ENCODE data around the gene CDHR3.
"Not testable (repeated sequence)": the region's sequence is repeated elsewhere in the genome, so short reads cannot be mapped to it uniquely, and the experiment has no call there.

Gene CDHR3

DNA sequence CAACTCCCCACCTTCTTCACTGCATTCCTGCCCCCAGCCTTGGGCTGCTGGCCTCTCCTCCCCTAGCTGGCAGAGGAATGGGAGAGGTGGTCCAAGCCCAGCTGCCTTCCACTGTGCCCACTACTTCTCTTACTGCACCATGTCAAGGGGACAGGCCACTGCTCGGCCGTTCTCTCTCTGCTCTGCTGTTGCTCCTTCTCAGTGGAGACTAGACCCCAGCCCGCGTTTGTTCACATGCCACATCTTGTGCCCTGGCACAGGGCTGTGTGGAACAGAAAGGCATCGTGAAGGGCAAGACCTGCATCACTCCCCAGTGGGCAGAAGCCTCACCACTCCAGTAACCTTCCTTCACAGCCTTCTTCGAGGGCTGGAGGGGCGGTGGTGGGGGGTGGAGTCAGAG lies 711 bp upstream of the CDHR3 start:
- no peak for DNase-seq

DNA sequence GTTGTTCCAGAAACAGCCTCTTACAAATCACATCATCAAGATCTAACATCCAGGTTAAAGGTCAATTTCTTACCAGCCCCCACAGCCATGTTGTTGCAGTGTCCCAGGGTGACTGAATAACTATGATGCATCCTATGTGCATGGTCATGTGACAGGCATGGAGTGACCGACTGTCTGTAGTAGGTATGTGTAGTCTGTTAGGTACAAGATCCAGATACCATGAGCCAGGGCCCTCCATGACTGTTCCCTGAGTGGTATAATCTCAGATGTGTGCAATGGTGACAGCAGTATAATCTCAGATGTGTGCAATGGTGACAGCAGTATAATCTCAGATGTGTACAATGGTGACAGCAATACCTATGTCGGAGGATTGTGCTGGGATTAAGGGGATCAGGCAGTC lies 8.8 kb downstream of the CDHR3 start:
- no peak for DNase-seq

DNA sequence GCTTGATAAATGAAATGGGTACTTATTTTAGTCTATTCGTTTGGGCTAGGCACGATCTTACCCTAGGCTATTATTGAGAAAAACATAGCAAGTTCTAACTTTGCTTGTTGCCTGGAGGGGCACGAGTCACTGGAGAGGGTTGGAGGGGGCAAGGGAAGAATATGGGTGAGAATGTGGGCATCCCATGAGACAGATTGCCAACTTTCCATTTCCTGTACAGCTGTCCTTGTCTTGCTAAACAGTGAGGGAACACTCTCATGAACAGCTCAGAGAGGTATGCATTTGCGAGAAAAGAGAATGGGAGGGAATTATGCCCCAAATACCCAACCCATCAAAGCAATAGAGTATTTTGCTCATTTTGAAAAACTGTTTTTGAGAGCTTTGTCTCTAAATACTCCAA lies 9.2 kb downstream of the CDHR3 start:
- no peak for DNase-seq

DNA sequence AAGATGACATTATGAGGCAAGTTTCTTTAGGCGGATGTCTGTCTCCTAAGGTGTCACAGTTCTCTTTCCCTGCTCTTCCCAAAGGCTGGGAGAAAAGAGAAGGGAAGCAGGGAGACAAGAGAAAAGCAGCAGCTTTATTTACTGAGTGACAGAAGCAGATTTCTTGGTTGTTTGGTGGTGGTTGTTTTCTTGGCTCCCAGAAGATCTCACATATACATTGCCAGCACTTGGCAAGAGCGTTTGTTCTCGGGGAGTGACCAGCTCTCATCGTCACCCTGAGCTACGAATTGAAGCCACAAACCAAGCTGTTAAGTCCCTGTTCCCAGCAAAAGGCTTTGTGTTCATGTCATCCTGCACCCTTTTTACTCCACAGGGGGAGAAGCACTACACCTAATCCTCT lies 11.4 kb downstream of the CDHR3 start:
- no peak for DNase-seq

DNA sequence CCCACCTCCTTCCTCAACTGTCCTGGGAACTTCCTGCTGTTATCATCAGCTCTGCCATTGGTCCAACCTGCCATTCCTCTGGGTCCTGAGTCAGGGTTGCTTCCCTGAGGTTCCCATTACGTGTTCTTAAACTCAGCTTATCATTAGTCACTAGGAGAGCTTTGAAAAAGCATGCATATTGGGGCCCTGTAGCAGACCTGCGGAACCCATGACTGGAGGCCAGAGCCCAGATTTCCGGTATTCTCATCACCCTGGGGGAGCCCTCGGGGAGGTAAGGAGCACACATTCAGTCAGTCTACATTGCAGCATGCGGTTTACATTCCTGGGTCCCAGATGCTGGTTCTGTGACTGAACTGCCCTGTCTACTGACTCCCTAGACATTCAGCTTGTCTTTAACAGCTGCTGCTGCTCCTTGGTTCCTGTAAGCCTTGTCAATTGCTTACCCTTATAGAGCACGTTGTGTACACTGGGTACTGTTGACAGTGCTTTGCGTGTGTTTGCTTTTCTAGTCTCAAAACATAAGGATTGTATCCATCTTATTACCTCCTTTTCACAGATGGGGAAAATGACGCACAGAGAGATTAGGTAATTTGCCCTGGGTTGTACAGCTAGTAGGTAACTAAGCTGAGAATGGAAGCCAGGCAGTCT lies 12.8 kb downstream of the CDHR3 start:
- DNase-seq, result no peak

DNA sequence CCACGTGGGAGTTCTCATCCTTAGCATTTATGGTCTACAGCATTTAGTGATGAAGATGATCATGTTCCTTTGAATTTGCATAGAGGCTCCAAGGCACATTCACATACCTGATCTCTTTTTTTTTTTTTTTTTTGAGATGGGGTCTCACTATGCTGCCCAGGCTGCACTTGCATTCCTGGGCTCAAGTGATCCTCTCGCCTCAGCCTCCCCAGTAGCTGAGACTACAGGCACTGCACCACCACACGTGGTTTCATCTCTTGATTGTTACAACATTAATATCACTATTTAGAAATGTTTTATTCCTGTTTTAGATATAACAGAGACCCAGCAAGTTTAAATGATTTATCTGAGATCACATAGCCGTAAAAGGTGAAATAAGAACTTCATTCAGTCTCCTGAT lies 13.8 kb downstream of the CDHR3 start:
- DNase-seq, result no peak

DNA sequence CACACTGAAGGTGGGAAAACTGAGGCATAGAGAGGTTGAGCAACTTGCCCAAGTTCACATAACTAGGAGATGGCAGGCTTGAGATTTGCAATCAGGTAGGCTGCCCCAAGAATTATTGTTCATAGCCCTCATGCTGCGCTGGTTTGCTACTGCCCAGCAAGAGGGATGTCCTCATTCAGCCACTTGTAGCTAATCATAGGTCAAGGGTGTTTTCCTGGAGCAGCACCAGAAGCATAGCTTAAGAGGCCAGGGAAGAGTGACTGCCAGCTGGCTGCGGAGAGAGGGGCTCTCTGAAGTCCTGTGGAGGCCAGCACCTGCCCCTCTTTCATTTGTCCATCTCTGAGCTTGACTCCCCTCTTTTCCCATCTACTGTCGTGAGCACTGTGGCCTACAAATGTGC lies 15.0 kb downstream of the CDHR3 start:
- DNase-seq, result no peak

DNA sequence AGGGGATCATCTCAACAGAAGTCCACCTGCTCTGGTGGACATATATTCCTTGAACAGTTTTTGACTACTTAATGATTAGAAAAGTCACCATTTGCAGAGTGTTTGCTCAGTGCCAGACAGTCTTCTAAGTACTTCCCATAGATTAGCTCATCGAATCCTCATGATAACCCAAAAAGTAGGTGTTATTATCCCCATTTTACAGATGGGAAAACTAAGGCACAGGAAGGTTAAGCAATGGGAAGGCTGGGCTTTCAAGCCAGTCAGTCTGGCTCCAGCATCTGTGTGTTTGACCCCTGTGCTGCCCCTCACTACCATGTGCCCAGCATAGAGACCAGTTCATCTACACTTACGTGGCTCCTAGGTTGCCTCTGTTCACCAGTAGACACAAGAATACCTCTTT lies 15.9 kb downstream of the CDHR3 start:
- no peak for DNase-seq

DNA sequence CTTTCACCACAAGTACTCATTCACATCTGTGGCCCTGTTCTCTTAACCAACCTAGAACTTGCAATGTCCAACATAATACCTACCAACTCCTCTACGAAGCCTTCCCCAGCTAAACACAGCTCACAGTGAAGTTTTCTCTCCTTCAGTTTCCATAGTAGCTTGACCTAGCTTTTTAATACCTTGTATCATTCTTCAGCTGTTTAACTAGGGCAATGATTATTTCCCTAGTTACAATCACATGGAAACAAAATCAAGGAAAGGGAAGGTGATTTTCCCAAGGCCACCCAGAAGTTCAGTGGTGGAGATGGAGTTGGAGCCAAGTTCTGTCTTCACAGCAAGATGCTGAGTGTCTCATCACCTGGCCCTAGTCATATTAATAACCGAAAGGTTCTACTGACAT lies 16.3 kb downstream of the CDHR3 start:
- DNase-seq, result no peak

DNA sequence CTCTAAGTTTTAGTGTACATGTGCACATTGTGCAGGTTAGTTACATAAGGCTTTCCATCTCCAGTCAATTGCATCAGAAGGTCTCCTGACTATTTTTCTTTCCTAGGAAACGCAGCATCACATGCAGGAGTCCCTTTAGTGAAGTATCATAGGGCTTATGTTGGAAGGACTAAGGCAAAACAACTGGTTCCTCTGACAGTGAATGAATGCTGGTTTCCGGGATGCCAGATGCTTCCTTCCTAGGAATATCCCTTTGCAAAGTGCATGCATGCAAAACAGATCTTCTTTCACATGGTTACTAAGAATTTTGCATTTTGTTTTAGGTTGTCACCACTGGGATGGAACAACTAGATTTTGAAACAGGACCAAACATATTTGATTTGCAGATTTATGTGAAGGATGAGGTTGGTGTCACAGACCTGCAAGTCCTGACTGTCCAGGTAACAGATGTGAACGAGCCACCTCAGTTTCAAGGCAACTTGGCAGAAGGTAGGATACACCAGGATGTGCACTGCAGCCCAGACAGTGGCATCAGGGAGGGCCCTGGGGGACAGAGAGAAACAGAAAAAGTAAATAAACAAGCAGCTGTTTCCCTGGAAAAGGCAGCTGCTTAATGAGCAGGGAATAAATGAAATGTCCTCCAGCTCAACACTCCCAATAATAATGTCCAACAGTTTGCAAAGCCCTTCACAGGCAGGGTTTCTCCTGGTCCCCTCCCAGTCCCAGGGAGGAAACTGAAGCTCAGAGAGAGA lies 17.8 kb downstream of the CDHR3 start:
- DNase-seq, result no peak

DNA sequence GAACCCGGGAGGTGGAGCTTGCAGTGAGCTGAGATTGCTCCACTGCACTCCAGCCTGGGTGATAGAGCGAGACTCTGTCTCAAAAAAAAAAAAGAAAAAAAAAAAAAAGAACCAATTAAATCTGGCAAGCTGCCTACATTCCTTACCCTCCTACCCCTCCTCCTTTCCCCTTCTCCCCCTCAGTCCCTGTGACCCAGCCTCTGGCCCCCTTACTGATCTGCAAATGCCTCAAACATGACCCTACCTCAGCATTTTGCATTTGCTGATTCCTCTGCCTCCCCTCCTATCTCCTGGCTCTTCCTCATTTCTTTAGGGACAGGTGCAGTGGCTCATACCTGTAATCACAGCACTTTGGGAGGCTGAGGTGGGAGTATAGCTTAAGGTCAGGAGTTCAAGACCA lies 19.3 kb downstream of the CDHR3 start:
- no peak for DNase-seq

DNA sequence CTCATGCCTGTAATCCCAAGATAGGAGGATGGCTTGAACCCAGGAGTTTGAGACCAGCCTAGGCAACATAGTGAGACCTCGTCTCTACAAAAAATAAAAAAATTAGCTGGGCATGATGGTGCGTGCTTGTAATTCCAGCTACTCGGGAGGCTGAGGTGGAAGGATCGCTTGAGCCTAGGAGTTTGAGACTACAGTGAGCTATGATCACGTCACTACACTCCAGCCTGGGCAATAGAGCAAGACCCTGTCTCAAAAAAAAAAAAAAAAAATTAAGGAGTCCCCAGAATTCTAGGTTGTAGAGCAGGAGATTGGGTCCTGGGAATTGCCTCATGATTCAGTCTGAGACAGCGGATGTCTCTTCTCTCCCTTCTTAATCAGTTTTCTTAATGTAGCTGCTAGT lies 21.7 kb downstream of the CDHR3 start:
- not testable (repeated sequence) for DNase-seq

DNA sequence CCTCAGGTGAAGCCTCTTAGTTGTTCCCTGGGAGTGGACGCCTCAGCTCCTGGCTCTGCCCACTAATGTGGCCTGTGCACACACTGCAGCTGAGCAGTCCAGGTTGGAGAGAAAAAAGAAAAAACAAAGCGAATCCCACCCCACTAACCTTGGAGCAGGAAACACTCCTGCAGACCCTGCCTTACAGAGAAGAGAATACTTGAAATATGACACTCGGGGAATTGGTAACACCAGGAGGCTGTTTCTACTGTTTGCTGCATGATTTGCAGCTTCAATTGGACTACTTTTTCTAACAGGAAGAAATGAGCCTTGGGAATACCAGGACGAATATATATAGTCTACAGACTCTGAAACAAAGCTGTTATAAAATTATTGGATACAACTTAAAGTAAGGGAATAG lies 22.2 kb downstream of the CDHR3 start:
- DNase-seq, result no peak

DNA sequence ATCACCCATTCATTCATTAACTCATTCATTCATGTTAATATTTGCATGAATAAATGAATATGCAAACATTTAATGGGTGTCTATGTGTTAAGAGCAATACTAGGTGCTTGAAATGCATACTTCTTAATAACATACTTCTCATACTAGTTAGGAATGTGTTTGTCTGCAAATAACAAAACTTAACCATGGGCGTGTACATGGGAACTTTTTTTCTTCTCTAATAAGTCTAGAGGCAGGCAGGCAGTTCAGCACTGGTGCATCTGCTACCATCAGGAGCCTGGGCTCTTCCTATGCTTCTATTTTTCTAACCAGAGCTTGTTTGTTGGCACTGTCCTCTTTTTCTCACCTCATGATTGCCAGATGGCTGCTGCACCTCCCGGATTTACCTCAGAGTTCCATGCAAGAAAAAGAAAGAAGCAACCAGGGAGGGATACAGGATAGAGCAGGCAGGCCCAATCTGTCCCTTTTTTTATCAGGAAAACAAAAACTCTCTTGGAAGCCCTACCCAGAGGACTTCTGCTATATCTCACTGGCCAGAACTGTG lies 22.7 kb downstream of the CDHR3 start:
- DNase-seq, result no peak

DNA sequence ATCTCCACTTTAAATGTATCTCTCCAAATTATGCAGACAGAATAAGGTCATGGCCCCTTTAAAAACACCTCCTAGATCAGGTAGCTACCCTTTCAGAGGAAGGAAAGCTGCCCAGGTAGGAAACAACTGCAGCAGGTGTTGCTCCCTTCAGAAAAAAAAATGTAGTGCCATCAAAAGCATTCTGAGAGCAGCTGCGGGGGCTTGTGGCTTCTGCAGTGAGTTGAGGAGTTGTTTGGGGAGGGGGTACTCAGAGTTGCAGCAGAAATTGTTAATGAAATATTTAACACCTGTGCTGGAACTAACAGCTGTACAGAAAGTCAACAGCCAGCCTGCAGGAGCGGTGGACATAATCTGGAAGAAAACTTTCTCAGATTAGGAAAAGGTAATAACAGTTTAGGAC lies 24.0 kb downstream of the CDHR3 start:
- no peak for DNase-seq

DNA sequence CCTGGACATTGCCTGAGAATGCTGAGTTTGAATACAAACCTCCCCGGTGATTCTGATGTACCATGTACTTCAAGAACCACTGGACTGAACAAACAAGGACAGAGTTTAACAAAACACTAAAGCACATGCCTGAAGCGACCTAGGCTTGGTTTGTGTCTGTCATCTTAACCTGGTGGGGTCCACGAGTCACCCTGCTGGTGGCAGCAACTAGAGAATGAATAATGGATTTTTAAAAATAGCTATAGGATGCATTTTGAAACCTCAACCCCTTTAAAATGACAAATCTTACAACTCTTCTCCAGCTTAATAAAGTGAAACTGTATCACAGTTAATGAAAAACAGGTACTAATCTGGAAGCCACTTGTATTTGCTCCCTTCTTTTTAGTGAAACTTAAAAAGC lies 25.2 kb downstream of the CDHR3 start:
- no peak for DNase-seq

DNA sequence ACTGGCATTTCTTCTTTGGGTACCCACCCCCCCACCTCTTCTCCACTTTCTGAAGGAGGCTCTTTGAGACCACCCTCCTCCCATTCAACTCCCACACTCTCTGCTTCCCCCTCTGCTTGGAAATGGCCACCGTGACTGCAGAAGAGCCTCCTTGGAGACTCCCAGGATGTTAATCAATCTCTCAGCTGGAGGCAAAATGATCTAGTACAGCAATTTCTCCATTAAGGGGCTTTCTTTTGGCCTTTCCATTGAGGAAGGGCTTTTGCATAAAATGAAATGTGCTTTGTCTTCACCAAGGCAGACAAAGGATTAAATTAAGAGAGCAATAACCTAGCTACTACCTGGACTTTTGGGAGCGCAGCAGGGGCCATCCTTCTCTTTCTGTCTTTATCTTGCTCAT lies 26.1 kb downstream of the CDHR3 start:
- DNase-seq, result no peak

DNA sequence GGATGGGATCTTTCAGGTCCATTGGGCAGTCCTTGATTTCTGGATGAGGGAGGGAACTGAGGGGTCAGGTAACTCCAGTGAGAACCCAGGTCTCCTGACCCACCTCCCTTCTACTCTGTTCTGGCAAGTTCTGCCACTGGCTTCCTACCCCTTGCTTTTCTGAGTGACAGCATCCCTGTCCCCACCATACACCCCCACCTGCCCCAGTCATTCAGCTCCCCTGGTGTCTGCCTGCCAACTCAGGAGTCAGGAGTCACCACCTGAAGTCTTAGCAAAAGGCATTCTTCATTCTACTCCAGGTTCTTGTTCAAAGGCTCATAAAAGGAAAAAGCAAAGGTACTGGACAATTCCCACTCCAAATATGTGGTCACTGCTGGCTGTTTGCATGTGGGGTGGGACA lies 26.6 kb downstream of the CDHR3 start:
- DNase-seq, result no peak

DNA sequence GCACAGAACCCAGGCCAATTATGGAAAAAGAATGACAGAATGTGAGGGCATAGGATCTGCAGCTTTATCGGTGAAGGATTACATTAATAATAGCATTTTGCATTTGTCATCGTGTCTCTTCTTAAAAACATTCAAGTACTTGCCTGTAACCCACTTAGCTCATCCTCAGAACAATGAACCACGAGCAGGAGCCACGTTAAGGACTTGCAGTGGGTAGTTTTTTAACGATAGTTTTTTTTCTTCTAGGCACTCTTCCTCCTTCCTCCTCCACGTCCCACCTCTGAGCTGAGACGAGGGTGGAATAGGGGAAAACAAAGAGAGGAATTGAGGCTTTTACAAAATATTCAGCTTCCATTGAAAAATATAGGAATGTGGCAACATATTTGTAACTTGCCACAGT lies 27.1 kb downstream of the CDHR3 start:
- DNase-seq, result no peak

DNA sequence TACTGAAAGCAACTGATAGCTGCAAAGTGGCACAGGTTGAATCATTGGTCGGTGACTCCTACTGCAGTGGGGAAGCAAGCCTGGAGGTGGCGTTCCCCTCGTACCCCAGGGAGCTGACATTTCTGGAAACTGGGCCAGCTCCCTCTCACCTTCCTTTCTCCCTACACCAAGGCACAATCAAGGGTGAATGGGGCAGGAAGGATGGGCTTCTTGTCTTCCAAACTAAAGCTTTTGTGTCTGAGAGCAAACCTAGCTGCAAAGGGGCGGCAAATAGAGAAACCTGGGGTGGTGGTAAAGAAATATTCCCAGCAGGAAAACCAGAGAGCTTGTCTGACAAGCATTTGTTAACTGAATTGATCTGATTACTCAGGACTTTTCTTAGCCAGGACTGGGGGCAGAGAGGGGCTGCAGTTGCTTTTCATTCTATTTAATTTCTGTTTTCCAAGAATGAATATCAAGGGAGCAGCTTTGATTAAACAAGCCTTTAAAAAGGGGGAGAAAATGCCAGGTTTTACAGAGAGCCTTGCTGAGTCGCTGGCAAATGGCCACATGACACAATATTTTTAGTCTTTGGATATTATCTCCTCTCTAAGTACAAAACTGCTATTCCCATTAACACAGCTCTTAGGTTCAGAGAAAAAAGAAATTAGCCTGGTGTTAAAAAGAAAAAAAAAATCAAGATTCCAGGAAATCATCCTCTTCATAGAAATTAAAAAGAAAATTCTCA lies 27.8 kb downstream of the CDHR3 start:
- DNase-seq, result no peak

DNA sequence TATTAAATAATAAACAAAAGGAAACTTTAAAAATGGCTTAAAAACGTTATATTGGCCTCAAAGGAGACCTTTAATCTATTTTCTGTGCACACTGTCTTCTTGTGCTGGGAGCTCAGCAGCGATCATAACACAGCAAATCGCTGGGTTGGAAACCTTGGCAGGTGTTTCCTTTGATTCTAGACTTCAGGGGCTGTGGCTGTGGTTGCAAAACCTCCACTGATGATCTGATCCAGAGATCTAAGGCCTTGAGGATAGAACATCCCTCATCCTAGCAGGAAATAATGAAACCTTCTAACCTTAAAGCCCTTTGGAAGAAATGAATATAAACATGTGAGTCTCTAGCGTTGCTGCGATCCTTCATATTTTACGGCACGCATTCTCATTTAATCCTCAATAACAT lies 29.8 kb downstream of the CDHR3 start:
- DNase-seq, result no peak

DNA sequence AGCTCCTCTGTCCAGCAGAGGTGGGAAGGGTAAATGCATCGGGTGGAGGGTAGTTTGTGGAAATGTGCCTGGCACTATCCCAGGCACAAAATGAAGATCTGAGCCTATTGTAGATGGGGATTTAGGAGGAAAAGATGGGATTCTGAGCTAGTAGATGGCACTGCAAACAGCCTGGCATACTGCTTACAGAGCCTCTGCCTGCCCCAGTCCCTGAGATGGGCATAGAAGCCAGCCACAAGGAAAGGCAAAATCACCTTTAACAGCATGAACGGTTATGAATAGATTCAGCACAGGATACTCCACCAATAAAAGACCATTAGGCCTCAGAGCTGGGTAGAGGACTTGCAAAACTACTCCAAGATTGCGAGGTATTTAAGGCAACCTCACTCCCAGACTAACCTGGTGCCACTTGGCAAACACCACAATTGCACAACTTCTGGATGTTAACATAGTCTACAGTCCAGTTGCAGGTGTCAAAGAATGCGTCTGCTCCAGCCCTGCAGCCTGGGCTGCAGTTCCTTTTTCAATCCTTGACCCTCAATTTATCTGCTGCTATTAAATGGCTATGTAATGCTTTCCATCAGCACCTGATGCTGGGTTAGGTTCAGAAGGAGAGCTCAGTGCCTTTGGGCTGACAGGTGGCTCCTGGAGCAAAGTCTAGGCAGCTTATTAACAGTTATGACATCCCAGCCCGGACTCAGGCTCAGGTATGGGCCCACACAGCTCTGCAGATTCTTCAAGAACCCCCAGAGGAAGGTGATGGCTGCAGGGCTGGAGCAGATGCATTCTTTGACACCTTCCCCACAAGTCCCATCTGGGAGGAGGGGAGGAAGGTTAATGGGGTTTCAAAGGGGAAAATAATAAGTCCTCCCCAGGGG lies 34.0 kb downstream of the CDHR3 start:
- DNase-seq, result no peak

DNA sequence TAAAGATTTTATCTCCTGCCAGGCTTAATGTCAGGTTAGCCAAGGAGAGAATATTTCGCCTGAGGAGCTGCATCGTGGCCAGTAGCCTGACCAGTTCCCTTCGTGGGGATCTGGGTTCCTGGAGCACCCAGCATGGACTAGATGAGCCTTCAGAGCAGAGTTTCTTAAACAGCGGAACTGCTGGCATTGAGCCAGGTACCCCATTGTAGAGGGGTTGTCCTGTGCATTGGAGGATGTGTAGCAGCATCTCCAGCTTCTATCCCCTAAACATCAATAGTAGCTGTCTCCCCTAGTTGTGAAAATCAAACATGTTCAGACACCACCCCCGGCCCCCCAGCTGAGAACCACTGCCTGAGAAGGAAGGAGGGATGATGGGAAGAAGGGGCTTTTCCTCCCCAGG lies 36.2 kb downstream of the CDHR3 start:
- DNase-seq, result no peak

All from activated naive CD4-positive, alpha-beta T cell treated with anti-CD3 and anti-CD28 coated beads, Interleukin-2, amount 50 U/mL, for 16 hours (primary cell).